SH-SY5Y (cell line): ENCODE data around the gene ADGRG1.

Experiments used
- GATA2 ChIP-seq: IDR thresholded peaks from 2 replicates; pipeline ENCODE4 v1.6.1; 2011; ENCODE audit warnings: mild to moderate bottlenecking, low read depth, low read length
- GATA3 ChIP-seq: IDR thresholded peaks from 2 replicates; pipeline ENCODE4 v1.6.1; 2011; ENCODE audit warnings: low read depth, mild to moderate bottlenecking, low read length, moderate library complexity

Gene ADGRG1

GRCh38 chr16:57630931-57631845 lies 2.8 kb downstream of the ADGRG1 start:
- TF ChIP-seq GATA3 (no peak), GATA2 (no peak)

GRCh38 chr16:57632568-57632967 lies 4.1 kb downstream of the ADGRG1 start:
- TF ChIP-seq GATA2 (no peak), GATA3 (no peak)

- no peak for TF ChIP-seq GATA2
- no peak for TF ChIP-seq GATA3
Measured at GRCh38 chr16:57633383-57634064, 5.1 kb downstream of the ADGRG1 start.

- TF ChIP-seq GATA2 (no peak), GATA3 (no peak)
Measured at GRCh38 chr16:57634171-57634570, 5.7 kb downstream of the ADGRG1 start.

GRCh38 chr16:57635266-57636097 lies 7.1 kb downstream of the ADGRG1 start:
- TF ChIP-seq GATA3 (no peak), GATA2 (no peak)

- no peak for TF ChIP-seq GATA2
- TF ChIP-seq GATA3, result no peak
Measured at GRCh38 chr16:57636184-57636583, 7.8 kb downstream of the ADGRG1 start.

- TF ChIP-seq GATA3, result no peak
- TF ChIP-seq GATA2, result no peak
Measured at GRCh38 chr16:57637020-57637419, 8.6 kb downstream of the ADGRG1 start.

GRCh38 chr16:57637424-57637823 lies 9.0 kb downstream of the ADGRG1 start:
- TF ChIP-seq GATA2 (no peak), GATA3 (no peak)

- no peak for TF ChIP-seq GATA2
- TF ChIP-seq GATA3, result no peak
Measured at GRCh38 chr16:57637965-57638364, 9.5 kb downstream of the ADGRG1 start.

GRCh38 chr16:57638381-57638780 lies 10.0 kb downstream of the ADGRG1 start:
- no peak for TF ChIP-seq GATA2
- TF ChIP-seq GATA3, result no peak

- TF ChIP-seq GATA3 (no peak), GATA2 (no peak)
Measured at GRCh38 chr16:57639172-57639887, 10.9 kb downstream of the ADGRG1 start.

GRCh38 chr16:57640185-57640584 lies 11.8 kb downstream of the ADGRG1 start:
- no peak for TF ChIP-seq GATA3
- no peak for TF ChIP-seq GATA2

- no peak for TF ChIP-seq GATA2
- TF ChIP-seq GATA3, result no peak
Measured at GRCh38 chr16:57640612-57641011, 12.2 kb downstream of the ADGRG1 start.
